ENCODE data around the gene ANKFN1.

GRCh38 chr17:56395787-56396186, 242.5 kb downstream of the ANKFN1 start:
- TF ChIP-seq CTCF (conservative IDR thresholded peaks at IDR 0.05; ENCODE audit: low read length) (no peak), EZH2phosphoT487 (IDR thresholded peaks at IDR 0.05; ENCODE audit: borderline replicate concordance) (no peak)

Measured in Loucy (cell line).